Sigmoid colon (tissue), 7 donors: ENCODE measurements around the gene AGBL2. TPM values are rescaled to one million over a fixed set of nuclear protein-coding genes. Genes with fewer than 3 reads are reported as not detected.
"Not testable (repeated sequence)": the region's sequence is repeated elsewhere in the genome, so short reads cannot be mapped to it uniquely, and the experiment has no call there.

ENCODE experiments used
- DNase-seq: peaks from one replicate; pipeline ENCODE4 v3.0.0-alpha.2; 2019
- H3K27ac ChIP-seq, 4 donors: fragments of 200-600 bp; sonication (generic); one replicate each; pipeline ENCODE4 v1.5.1; 2016 to 2019; ENCODE audit warnings: mild to moderate bottlenecking in 1 of 4
- H3K27me3 ChIP-seq, 3 donors: fragments of 200-600 bp; sonication (generic); one replicate each; pipeline ENCODE4 v1.5.1; 2019; ENCODE audit warnings: mild to moderate bottlenecking in 1 of 3
- H3K36me3 ChIP-seq, 4 donors: fragments of 200-600 bp; sonication (generic); one replicate each; pipeline ENCODE4 v1.5.1; 2016 to 2019
- H3K4me1 ChIP-seq, 4 donors: fragments of 200-600 bp; sonication (generic); one replicate each; pipeline ENCODE4 v1.5.1; 2017 to 2019
- H3K4me3 ChIP-seq, 4 donors: fragments of 200-600 bp; sonication (generic); one replicate each; pipeline ENCODE4 v1.5.1; 2017 to 2019; ENCODE audit warnings: mild to moderate bottlenecking in 2 of 4, moderate library complexity in 1 of 4
- H3K9me3 ChIP-seq, 4 donors: fragments of 200-600 bp in 3 of 4; sonication (generic) in 3 of 4; one replicate each; pipeline versions ENCODE4 v1.5.1 to v1.6.1; 2013 to 2019
- CTCF ChIP-seq, 4 experiments: fragments of 450-650 bp in 3 of 4; fragments of 200-600 bp in 1 of 4; IDR thresholded peaks; one replicate each; pipeline ENCODE4 v1.5.1; 2016 to 2019; ENCODE audit warnings: antibody characterized with exemption in 4 of 4, mild to moderate bottlenecking in 3 of 4, moderate library complexity in 2 of 4
- EP300 ChIP-seq, 4 donors: sonication (generic); formaldehyde crosslinking; IDR thresholded peaks; one replicate each; pipeline ENCODE4 v1.6.1; 2017; ENCODE audit warnings: antibody characterized with exemption in 4 of 4
- POLR2A ChIP-seq, 2 donors: fragments of 450-650 bp; IDR thresholded peaks; one replicate each; pipeline ENCODE4 v1.6.1; 2016; ENCODE audit warnings: antibody characterized with exemption in 2 of 2, mild to moderate bottlenecking in 2 of 2, moderate library complexity in 2 of 2
- POLR2AphosphoS5 ChIP-seq, 4 donors: sonication (generic); formaldehyde crosslinking; IDR thresholded peaks; one replicate each; pipeline ENCODE4 v1.6.1; 2017; ENCODE audit warnings: antibody characterized with exemption in 4 of 4
- WGBS, 2 donors: extraction: QIAGEN DNeasy Blood & Tissue Kit; methylation state at CpG; one replicate each; pipeline ENCODE4 v1.1.7; 2013; 5-methylcytosine and 5-hydroxymethylcytosine counted together
- intact Hi-C: fragments of 100-400 bp; cut with DNase I; formaldehyde crosslinking; loops from one replicate; pipeline ENCODE4 v1.15.1; 2023
- polyA plus RNA-seq, 3 donors: library from polyadenylated mRNA; stranded (reverse); fragments of 200-250 nt; gene quantifications; one replicate each; pipeline ENCODE4 v1.2.3, GENCODE V29; 2013
- total RNA-seq, 4 donors: library from RNA; depleted of rRNA; stranded (reverse); fragments of >200 nt; gene quantifications; one replicate each; pipeline ENCODE4 v1.1.0, GENCODE V29; 2016
- donor health status: healthy with polysubstance abuse.
- donor health status: Bipolar disorder and iron deficiency.
- donor health status: healthy.

Gene AGBL2
- total and polyA plus RNA-seq, 7 donors, result 0.33 to 2.2 (median 1.00) TPM; not detected in 3

DNA sequence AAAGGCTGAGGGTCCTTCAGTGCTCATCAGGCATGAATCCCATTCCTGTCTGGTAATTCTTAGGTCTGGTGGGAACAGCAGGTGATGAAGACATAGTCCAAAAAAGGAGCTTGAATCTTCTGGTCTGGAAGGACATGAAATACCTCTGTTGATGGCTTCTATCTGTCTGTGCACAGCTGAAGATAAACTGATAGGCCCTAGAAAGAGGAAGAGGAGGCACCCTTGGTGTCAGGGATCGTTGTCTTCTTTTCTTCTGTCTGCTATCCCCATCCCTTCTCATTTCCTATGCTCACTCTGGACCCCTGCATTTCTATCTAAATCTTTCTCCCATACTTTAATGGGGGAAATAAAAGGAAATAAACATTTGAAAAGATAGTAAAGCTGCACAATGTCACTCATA lies 9.4 kb downstream of the AGBL2 start:
- TF ChIP-seq CTCF (IDR thresholded peaks at IDR 0.05) (no peak), EP300 (IDR thresholded peaks at IDR 0.05) (no peak), POLR2AphosphoS5 (IDR thresholded peaks at IDR 0.05) (no peak), POLR2A (IDR thresholded peaks at IDR 0.05) (no peak)
- H3K36me3 ChIP-seq, result no peaks in the 10 kb centered on the region
- 67 to 75% methylated on average over 1 of the region's 1 CpG for WGBS, 2 donors

GRCh38 chr11:47691979-47692378 lies 23.2 kb downstream of the AGBL2 start:
- intact Hi-C loops, result no loop called here
- no peaks in the 10 kb centered on the region for H3K4me1 ChIP-seq

More for the DNA sequence above, 9.4 kb downstream of the AGBL2 start:
- no peaks in the 10 kb centered on the region for H3K9me3 ChIP-seq
- DNase-seq, result no peak
- H3K4me3 ChIP-seq, result no peak overlapping the region
- no peaks in the 10 kb centered on the region for H3K27me3 ChIP-seq
- no peak overlapping the region for H3K27ac ChIP-seq
- intact Hi-C loops, result no loop called here
- H3K4me1 ChIP-seq, result no peaks in the 10 kb centered on the region

GRCh38 chr11:47689480-47689879 lies 25.7 kb downstream of the AGBL2 start:
- Histone ChIP-seq H3K9me3 (no peaks in the 10 kb centered on the region), H3K27ac (no peak overlapping the region), H3K4me1 (no peaks in the 10 kb centered on the region), H3K27me3 (no peaks in the 10 kb centered on the region), H3K36me3 (no peaks in the 10 kb centered on the region), H3K4me3 (no peak overlapping the region)
- 35 to 86% methylated on average over 5 of the region's 5 CpGs for WGBS, 2 donors
- intact Hi-C loops, result no loop called here
- DNase-seq, result no peak
- TF ChIP-seq EP300 (IDR thresholded peaks at IDR 0.05), result no peak
- no peak for TF ChIP-seq POLR2A (IDR thresholded peaks at IDR 0.05)
- no peak for TF ChIP-seq POLR2AphosphoS5 (IDR thresholded peaks at IDR 0.05)
- no peak for TF ChIP-seq CTCF (IDR thresholded peaks at IDR 0.05)

More at GRCh38 chr11:47691979-47692378, 23.2 kb downstream of the AGBL2 start:
- no peak for DNase-seq
- Histone ChIP-seq H3K27me3 (no peaks in the 10 kb centered on the region), H3K36me3 (no peaks in the 10 kb centered on the region), H3K4me3 (no peak overlapping the region), H3K9me3 (no peaks in the 10 kb centered on the region), H3K27ac (no peak overlapping the region)
- TF ChIP-seq EP300 (IDR thresholded peaks at IDR 0.05), result no peak
- no peak for TF ChIP-seq POLR2A (IDR thresholded peaks at IDR 0.05)
- no peak for TF ChIP-seq POLR2AphosphoS5 (IDR thresholded peaks at IDR 0.05)
- 74 to 75% methylated on average over 2 of the region's 2 CpGs for WGBS, 2 donors

GRCh38 chr11:47688991-47689390 lies 26.2 kb downstream of the AGBL2 start:
- H3K4me1 ChIP-seq, result no peaks in the 10 kb centered on the region
- 16 to 76% methylated on average over 2 of the region's 2 CpGs for WGBS, 2 donors
- no peaks in the 10 kb centered on the region for H3K36me3 ChIP-seq
- TF ChIP-seq POLR2AphosphoS5 (IDR thresholded peaks at IDR 0.05), result no peak
- TF ChIP-seq CTCF (IDR thresholded peaks at IDR 0.05), result no peak
- TF ChIP-seq POLR2A (IDR thresholded peaks at IDR 0.05), result no peak
- no peak for TF ChIP-seq EP300 (IDR thresholded peaks at IDR 0.05)
- H3K4me3 ChIP-seq, result no peak overlapping the region
- intact Hi-C loops, result no loop called here
- no peaks in the 10 kb centered on the region for H3K27me3 ChIP-seq
- H3K9me3 ChIP-seq, result no peaks in the 10 kb centered on the region
- no peak overlapping the region for H3K27ac ChIP-seq
- no peak for DNase-seq

- H3K27me3 ChIP-seq, result no peaks in the 10 kb centered on the region
- no peak overlapping the region for H3K27ac ChIP-seq
- H3K36me3 ChIP-seq, result no peaks in the 10 kb centered on the region
- 88 to 93% methylated on average over 4 of the region's 4 CpGs for WGBS, 2 donors
- no peak for TF ChIP-seq POLR2AphosphoS5 (IDR thresholded peaks at IDR 0.05)
- TF ChIP-seq CTCF (IDR thresholded peaks at IDR 0.05), result no peak
- no peak for TF ChIP-seq EP300 (IDR thresholded peaks at IDR 0.05)
- TF ChIP-seq POLR2A (IDR thresholded peaks at IDR 0.05), result no peak
- no peak overlapping the region for H3K4me3 ChIP-seq
- H3K4me1 ChIP-seq, result no peaks in the 10 kb centered on the region
- intact Hi-C loops, result no loop called here
- no peaks in the 10 kb centered on the region for H3K9me3 ChIP-seq
- DNase-seq, result no peak
Observed at GRCh38 chr11:47688111-47688510, 27.1 kb downstream of the AGBL2 start.

GRCh38 chr11:47686704-47687103 lies 28.5 kb downstream of the AGBL2 start:
- DNase-seq, H3K36me3 ChIP-seq, intact Hi-C loops, H3K9me3 ChIP-seq, H3K27me3 ChIP-seq, H3K4me1 ChIP-seq, H3K27ac ChIP-seq, H3K4me3 ChIP-seq: not testable (repeated sequence)
- 97 to 99% methylated on average over 3 of the region's 3 CpGs for WGBS, 2 donors
